Coronary artery (tissue), 2 donors: ENCODE results near the gene GRIN2D.
"Not testable (repeated sequence)": the region's sequence is repeated elsewhere in the genome, so short reads cannot be mapped to it uniquely, and the experiment has no call there.

Experiments
- DNase-seq: peaks from one replicate; pipeline ENCODE4 v3.0.0-alpha.2; 2017; ENCODE audit warnings: low spot score
- H3K27ac ChIP-seq, 2 donors: fragments of 200-600 bp; sonication (generic); one replicate each; pipeline ENCODE4 v1.5.1; 2016 to 2019
- H3K4me3 ChIP-seq: fragments of 200-600 bp; sonication (generic); 2 replicates; pipeline ENCODE4 v1.5.1; 2016; ENCODE audit warnings: mild to moderate bottlenecking, moderate library complexity
- TF ChIP-seq, protein P1 (sequence below): fragments of 200-600 bp; sonication (generic); IDR thresholded peaks from one replicate; pipeline ENCODE4 v1.5.1; 2019; ENCODE audit warnings: antibody characterized with exemption

The GRIN2D gene

DNA sequence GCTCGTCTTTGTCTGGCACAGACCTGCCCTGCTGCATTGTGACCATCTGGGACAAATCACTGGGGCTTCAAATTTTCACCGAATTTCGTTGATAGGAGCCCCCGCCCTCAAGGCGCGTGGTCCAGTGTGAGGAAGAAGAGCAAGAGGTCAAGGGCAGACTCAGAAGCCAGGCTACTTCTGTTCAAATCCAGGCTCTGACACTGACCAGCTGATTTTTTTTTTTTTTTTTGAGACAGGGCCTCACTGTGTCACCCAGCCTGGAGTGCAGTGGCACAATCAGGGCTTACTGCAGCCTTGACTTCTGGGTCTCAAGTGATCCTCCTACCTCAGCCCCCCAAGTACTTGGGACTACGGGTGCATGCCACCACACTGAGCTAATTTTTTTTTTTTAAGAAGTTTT lies 22.1 kb upstream of the GRIN2D start:
- Histone ChIP-seq H3K27ac (no peak overlapping the region), H3K4me3 (no peak overlapping the region)
- DNase-seq: no peak
- TF ChIP-seq, protein P1, sequence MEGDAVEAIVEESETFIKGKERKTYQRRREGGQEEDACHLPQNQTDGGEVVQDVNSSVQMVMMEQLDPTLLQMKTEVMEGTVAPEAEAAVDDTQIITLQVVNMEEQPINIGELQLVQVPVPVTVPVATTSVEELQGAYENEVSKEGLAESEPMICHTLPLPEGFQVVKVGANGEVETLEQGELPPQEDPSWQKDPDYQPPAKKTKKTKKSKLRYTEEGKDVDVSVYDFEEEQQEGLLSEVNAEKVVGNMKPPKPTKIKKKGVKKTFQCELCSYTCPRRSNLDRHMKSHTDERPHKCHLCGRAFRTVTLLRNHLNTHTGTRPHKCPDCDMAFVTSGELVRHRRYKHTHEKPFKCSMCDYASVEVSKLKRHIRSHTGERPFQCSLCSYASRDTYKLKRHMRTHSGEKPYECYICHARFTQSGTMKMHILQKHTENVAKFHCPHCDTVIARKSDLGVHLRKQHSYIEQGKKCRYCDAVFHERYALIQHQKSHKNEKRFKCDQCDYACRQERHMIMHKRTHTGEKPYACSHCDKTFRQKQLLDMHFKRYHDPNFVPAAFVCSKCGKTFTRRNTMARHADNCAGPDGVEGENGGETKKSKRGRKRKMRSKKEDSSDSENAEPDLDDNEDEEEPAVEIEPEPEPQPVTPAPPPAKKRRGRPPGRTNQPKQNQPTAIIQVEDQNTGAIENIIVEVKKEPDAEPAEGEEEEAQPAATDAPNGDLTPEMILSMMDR: no peak

DNA sequence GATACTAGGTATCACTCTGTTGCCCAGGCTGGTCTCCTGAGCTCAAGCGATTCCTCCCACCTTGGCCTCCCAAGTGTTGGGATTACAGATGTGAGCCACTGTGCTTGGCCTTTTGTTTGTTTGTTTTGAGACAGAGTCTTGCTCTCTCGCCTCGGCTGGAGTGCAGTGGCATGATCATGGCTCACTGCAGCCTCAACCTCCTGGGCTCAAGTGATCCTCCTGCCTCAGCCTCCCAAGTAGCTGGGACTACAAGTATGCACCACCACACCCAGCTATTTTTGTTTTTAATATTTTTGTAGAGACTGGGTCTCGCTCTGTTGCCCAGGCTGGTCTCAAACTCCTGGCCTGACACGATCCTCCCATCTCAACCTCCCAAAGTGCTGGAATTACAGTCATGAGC lies 21.7 kb upstream of the GRIN2D start:
- not testable (repeated sequence) for H3K4me3 ChIP-seq, H3K27ac ChIP-seq, DNase-seq

DNA sequence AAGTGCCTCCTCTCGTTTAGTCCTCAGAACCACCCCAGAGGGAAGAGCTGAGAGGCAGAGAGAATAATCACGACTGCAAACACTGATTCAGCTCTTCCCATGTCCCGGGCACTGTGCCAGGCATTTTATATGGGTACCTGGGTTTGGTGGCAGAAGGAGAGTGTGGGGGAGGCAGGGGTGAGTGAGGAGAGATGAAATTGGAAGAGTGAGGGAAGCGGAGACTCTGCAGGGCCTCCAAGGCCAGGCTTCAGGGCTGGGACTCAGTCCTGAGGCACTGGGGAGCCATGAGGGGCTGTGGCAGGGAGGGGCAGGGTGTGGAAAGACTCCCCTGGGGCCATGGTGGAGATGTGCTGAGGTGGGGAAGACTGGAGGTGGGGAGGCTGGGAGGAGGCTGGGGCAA lies 20.6 kb upstream of the GRIN2D start:
- TF ChIP-seq, protein P1: no peak
- no peak for DNase-seq
- Histone ChIP-seq H3K4me3 (no peak overlapping the region), H3K27ac (no peak overlapping the region)

DNA sequence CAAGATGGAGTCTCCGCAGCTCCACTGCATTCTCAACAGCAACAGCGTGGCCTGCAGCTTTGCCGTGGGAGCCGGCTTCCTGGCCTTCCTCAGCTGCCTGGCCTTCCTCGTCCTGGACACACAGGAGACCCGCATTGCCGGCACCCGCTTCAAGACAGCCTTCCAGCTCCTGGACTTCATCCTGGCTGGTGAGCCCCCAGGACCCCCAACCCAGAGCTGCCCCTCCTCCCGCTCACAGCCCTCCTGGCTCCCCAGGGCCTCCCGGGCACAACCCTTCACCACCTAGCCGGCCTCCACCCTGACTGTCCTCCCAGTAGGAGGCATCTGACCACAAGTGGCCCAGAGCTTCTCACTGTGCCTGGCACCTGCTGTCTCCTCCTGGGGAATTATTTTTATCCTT lies 19.9 kb upstream of the GRIN2D start:
- TF ChIP-seq, protein P1: no peak
- H3K27ac ChIP-seq: no peak overlapping the region
- no peak overlapping the region for H3K4me3 ChIP-seq
- no peak for DNase-seq

DNA sequence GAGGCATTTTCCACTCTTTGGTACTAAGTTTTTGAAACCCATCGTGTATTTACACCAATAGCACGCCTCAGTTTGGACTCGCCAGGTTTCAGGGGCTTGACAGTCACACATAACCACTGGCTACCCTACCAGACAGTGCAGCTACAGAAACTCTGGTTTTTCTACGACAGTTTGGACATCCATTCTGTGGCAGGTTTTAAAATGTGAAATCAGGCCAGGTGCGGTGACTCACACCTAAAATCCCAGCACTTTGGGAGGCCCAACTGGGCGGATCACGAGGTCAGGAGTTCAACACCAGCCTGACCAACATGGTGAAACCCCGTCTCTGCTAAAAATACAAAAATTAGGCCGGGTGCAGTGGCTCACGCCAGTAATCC lies 15.3 kb upstream of the GRIN2D start:
- H3K27ac ChIP-seq: no peak overlapping the region
- TF ChIP-seq, protein P1: no peak
- no peak overlapping the region for H3K4me3 ChIP-seq
- no peak for DNase-seq

DNA sequence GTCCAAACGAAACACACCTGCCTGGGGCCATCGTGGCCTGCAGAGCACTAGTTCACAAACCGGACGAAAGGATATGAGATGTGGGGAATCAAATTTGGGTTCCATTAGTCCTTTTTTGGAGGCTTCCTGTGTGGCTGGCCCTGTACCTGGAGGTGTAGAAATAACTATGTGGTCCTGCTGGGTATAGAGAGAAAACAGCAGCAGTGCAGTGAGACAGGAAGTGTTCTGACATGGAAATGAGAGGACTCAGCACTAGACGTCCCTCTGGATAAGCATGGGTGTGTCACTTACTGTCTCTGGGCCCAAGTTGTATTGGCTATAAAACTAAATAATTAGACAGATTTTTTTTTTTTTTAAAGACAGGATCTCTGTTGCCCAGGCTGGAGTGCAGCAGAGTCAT lies 14.4 kb upstream of the GRIN2D start:
- TF ChIP-seq, protein P1: no peak
- Histone ChIP-seq H3K27ac (no peak overlapping the region), H3K4me3 (no peak overlapping the region)
- no peak for DNase-seq

DNA sequence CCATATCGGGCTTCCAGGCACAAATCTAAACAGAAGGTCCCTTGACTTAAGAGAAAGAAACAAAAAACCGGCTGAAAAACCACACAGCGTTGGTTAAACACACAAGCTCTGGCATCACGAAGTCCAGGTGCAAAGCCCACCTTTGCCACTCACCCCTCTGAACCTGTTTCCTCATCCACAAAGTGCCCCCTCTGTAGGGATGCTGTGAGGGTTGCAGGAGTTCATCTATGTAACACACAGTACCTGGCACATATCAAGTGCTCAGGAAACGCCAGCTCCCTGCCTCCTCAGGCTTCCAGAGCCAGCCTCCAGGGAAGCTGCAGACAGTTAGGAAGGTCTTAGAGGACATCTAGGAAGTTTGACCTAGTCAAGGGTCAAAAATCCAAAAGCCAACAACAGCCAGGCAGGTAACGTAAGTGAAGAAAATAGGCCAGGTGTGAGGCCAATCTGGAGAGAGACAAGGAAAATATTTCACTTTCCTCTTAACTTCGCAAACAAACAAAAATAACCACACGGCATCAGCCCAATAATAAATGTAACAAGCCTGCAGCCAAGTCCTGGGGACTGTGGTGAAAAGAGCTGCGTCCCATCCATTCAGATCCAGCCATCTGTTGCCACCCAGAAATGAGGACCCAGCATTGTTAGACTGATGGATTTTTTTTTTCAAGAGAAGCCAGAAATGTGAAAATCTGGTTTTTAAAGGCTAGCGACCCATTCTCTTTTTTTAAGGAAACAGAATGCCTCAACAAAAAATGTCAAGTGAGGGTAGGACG lies 12.1 kb upstream of the GRIN2D start:
- Histone ChIP-seq H3K4me3 (no peak overlapping the region), H3K27ac (no peak overlapping the region)
- no peak for DNase-seq
- TF ChIP-seq, protein P1: no peak
